Neural progenitor cell (in vitro differentiated cells): ENCODE data around the gene CDK8.

ENCODE experiments used
- EZH2 ChIP-seq: fragments of 200-600 bp; sonication (generic); IDR thresholded peaks from 2 replicates; pipeline ENCODE4 v1.6.1; 2017; ENCODE audit warnings: antibody characterized with exemption, mild to moderate bottlenecking, moderate library complexity
- EZH2phosphoT487 ChIP-seq: fragments of 200-600 bp; sonication (generic); IDR thresholded peaks from 2 replicates; pipeline ENCODE4 v1.6.1; 2017; ENCODE audit warnings: antibody characterized with exemption
- TF ChIP-seq, protein P1 (sequence below): fragments of 200-600 bp; sonication (generic); IDR thresholded peaks from 2 replicates; pipeline ENCODE4 v1.5.1; 2017; ENCODE audit warnings: antibody characterized with exemption, mild to moderate bottlenecking

DNA sequence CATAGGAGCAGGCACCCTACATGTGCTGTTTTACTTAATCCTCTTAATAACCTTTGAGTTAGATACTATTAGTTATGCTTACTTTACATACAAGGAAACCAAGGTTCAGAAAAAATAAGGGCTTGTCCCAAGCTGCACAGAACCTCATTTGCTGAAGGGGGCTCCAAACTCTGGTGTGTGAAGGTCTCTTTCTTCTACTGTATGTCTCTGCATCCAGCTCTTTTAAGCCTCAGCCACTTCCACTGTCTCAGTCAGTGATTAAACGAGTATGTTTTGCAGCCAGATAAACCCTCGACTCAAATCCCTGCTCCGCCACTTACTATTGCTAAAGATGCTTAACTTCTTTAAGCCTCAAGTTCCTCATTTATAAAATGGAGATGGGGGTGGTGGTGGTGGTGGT is 191.2 kb downstream of the CDK8 start:
- TF ChIP-seq EZH2 (no peak), EZH2phosphoT487 (no peak)
- TF ChIP-seq, protein P1, sequence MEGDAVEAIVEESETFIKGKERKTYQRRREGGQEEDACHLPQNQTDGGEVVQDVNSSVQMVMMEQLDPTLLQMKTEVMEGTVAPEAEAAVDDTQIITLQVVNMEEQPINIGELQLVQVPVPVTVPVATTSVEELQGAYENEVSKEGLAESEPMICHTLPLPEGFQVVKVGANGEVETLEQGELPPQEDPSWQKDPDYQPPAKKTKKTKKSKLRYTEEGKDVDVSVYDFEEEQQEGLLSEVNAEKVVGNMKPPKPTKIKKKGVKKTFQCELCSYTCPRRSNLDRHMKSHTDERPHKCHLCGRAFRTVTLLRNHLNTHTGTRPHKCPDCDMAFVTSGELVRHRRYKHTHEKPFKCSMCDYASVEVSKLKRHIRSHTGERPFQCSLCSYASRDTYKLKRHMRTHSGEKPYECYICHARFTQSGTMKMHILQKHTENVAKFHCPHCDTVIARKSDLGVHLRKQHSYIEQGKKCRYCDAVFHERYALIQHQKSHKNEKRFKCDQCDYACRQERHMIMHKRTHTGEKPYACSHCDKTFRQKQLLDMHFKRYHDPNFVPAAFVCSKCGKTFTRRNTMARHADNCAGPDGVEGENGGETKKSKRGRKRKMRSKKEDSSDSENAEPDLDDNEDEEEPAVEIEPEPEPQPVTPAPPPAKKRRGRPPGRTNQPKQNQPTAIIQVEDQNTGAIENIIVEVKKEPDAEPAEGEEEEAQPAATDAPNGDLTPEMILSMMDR: peak; percentile 37
